Activated CD8-positive, alpha-beta memory T cell treated with anti-CD3 and anti-CD28 coated beads for 24 hours (primary cell): ENCODE measurements around the gene LRRC58.

Experiments used
- DNase-seq: peaks from one replicate; pipeline ENCODE4 v3.0.0-alpha.2; 2020

Gene LRRC58

DNA sequence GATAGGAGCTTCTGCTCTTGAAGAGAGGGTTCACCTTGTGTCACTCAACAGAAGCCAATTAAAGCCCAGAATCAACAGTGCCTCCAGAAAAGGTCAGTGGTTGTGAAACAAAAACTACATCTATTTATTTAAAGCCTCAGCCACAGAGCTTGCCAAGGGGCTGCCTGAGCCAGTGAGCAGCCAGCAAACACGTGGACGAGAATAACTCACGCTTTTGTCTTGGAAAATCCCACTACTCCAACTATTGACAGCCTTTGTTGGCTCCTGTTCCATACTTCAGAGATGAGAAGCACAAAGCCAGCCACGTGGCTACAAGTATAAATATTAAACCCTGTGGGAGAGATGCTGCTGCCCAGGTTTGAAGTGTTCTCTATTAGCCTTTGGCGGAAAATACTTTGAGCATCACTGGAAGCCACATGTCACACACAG is 74.4 kb downstream of the LRRC58 start:
- no peak for DNase-seq
